Liver (tissue), 9 donors: ENCODE measurements around the gene BRD1. TPM values are rescaled to one million over a fixed set of nuclear protein-coding genes. Genes with fewer than 3 reads are reported as not detected.

Experiments
- DNase-seq: peaks from one replicate; pipeline ENCODE4 v3.0.0-alpha.2; 2017; ENCODE audit warnings: low spot score
- H3K27ac ChIP-seq, 2 donors: one replicate each; pipeline ENCODE4 v1.7.0; 2013; ENCODE audit warnings: inconsistent platforms in 2 of 2, low read length in 2 of 2, control low read depth in 1 of 2, low read depth in 1 of 2, mild to moderate bottlenecking in 1 of 2
- H3K27me3 ChIP-seq, 4 donors: one replicate each; pipeline versions ENCODE4 v1.6.1 to v1.7.0; 2013; ENCODE audit warnings: low read length in 3 of 4, inconsistent platforms in 1 of 4, mild to moderate bottlenecking in 1 of 4, moderate library complexity in 1 of 4; ENCODE audit not compliant: control insufficient read depth in 4 of 4, insufficient read depth in 4 of 4
- H3K36me3 ChIP-seq, 4 donors: one replicate each; pipeline versions ENCODE4 v1.6.1 to v1.7.0; 2013; ENCODE audit warnings: low read length in 3 of 4, mild to moderate bottlenecking in 3 of 4, low read depth in 1 of 4, moderate library complexity in 1 of 4; ENCODE audit not compliant: control insufficient read depth in 4 of 4, insufficient read depth in 3 of 4
- H3K4me1 ChIP-seq, 4 donors: one replicate each; pipeline versions ENCODE4 v1.6.1 to v1.7.0; 2013; ENCODE audit warnings: low read length in 3 of 4, mild to moderate bottlenecking in 3 of 4, moderate library complexity in 1 of 4; ENCODE audit not compliant: control insufficient read depth in 4 of 4, insufficient read depth in 4 of 4
- H3K4me3 ChIP-seq, 3 donors: one replicate each; pipeline versions ENCODE4 v1.6.1 to v1.7.0; 2013; ENCODE audit warnings: low read length in 3 of 3, control low read depth in 1 of 3, low read depth in 1 of 3, mild to moderate bottlenecking in 1 of 3
- H3K9ac ChIP-seq, 2 donors: one replicate each; pipeline ENCODE4 v1.7.0; 2013; ENCODE audit warnings: low read length in 2 of 2, mild to moderate bottlenecking in 2 of 2, moderate library complexity in 2 of 2, control low read depth in 1 of 2, low read depth in 1 of 2
- H3K9me3 ChIP-seq, 4 donors: one replicate each; pipeline versions ENCODE4 v1.6.1 to v1.7.0; 2013; ENCODE audit warnings: low read length in 3 of 4; ENCODE audit not compliant: control insufficient read depth in 4 of 4
- FOXA1 ChIP-seq: IDR thresholded peaks from 2 replicates; pipeline ENCODE4 v1.6.1; 2016; ENCODE audit warnings: antibody characterized with exemption
- FOXA2 ChIP-seq: IDR thresholded peaks from 2 replicates; pipeline ENCODE4 v1.6.1; 2016; ENCODE audit warnings: antibody characterized with exemption
- GABPA ChIP-seq, 2 donors: IDR thresholded peaks in 1 of 2; conservative IDR thresholded peaks in 1 of 2; 2 replicates each; pipeline ENCODE4 v1.6.1; 2016; ENCODE audit warnings: antibody characterized with exemption in 2 of 2, mild to moderate bottlenecking in 1 of 2, moderate library complexity in 1 of 2
- JUND ChIP-seq, 2 donors: IDR thresholded peaks; 2 replicates each; pipeline ENCODE4 v1.6.1; 2016; ENCODE audit warnings: antibody characterized with exemption in 2 of 2
- MAX ChIP-seq: IDR thresholded peaks from 2 replicates; pipeline ENCODE4 v1.6.1; 2016; ENCODE audit warnings: antibody characterized with exemption
- RAD21 ChIP-seq, 2 donors: IDR thresholded peaks; 2 replicates each; pipeline ENCODE4 v1.6.1; 2016; ENCODE audit warnings: antibody characterized with exemption in 2 of 2, mild to moderate bottlenecking in 2 of 2
- REST ChIP-seq: IDR thresholded peaks from 2 replicates; pipeline ENCODE4 v1.6.1; 2016; ENCODE audit warnings: antibody characterized with exemption, mild to moderate bottlenecking
- RXRA ChIP-seq, 2 donors: IDR thresholded peaks; 2 replicates each; pipeline ENCODE4 v1.6.1; 2017 to 2018; ENCODE audit warnings: antibody characterized with exemption in 2 of 2, mild to moderate bottlenecking in 1 of 2
- SP1 ChIP-seq: IDR thresholded peaks from 2 replicates; pipeline ENCODE4 v1.6.1; 2018; ENCODE audit warnings: antibody characterized with exemption, mild to moderate bottlenecking
- TAF1 ChIP-seq: conservative IDR thresholded peaks from 2 replicates; pipeline ENCODE4 v1.6.1; 2016; ENCODE audit warnings: antibody characterized with exemption, mild to moderate bottlenecking
- WGBS: extraction: QIAGEN DNeasy Blood & Tissue Kit; methylation state at CpG from one replicate; pipeline ENCODE4 v1.1.7; 2013; 5-methylcytosine and 5-hydroxymethylcytosine counted together
- polyA plus RNA-seq, 2 donors: library from polyadenylated mRNA; stranded (reverse) in 1 of 2; unstranded in 1 of 2; fragments of 200-250 nt in 1 of 2; fragments of >200 nt in 1 of 2; fragmentation: Nextera tagmentation in 1 of 2; extraction: Ambion mirVana in 1 of 2; gene quantifications; one replicate each; pipeline versions ENCODE4 v1.2.1 to v1.2.3, GENCODE V29; 2013 to 2015
- total RNA-seq, 2 donors: library from RNA; depleted of rRNA; stranded (reverse); fragments of >200 nt; gene quantifications; one replicate each; pipeline ENCODE4 v1.2.3, GENCODE V29; 2014
- TF ChIP-seq, protein P1 (sequence below): IDR thresholded peaks from 2 replicates; pipeline ENCODE4 v1.6.1; 2016; ENCODE audit warnings: antibody characterized with exemption
- donor health status: healthy.
- donor health status: healthy.
- donor health status: healthy.
- donor health status: healthy.
- donor health status: healthy.

BRD1 gene
- total and polyA plus RNA-seq, 4 donors = 3.3 to 20.7 (median 11.6) TPM

- Histone ChIP-seq H3K4me1 (peaks cover 0 to 27% (median 11%) of the 10 kb centered on the region in 4 donors), H3K9ac (no peak overlapping the region), H3K36me3 (no peaks in the 10 kb centered on the region), H3K9me3 (no peaks in the 10 kb centered on the region), H3K27ac (no peak overlapping the region), H3K27me3 (no peaks in the 10 kb centered on the region), H3K4me3 (peak overlapping the region in 2 of 3 donors; percentile 30 to 63)
- no peak for DNase-seq
- TF ChIP-seq GABPA (IDR thresholded peaks at IDR 0.05 in 1 of 2, conservative IDR thresholded peaks at IDR 0.05 in 1 of 2) (no peak), RAD21 (IDR thresholded peaks at IDR 0.05) (no peak), TAF1 (no peak), REST (no peak), FOXA1 (no peak), FOXA2 (no peak), JUND (IDR thresholded peaks at IDR 0.05) (no peak), MAX (no peak)
- WGBS = 1% methylated on average over 51 of the region's 51 CpGs
Measured at GRCh38 chr22:49848690-49849160, 21.1 kb upstream of the BRD1 start.

GRCh38 chr22:49847751-49848689 is 20.3 kb upstream of the BRD1 start:
- Histone ChIP-seq H3K27ac (no peak overlapping the region), H3K9ac (no peak overlapping the region), H3K36me3 (no peaks in the 10 kb centered on the region), H3K4me1 (peaks cover 0 to 25% (median 11%) of the 10 kb centered on the region in 4 donors), H3K27me3 (no peaks in the 10 kb centered on the region), H3K4me3 (peak overlapping the region in 2 of 3 donors; percentile 30 to 63), H3K9me3 (no peaks in the 10 kb centered on the region)
- TF ChIP-seq MAX (no peak), FOXA1 (no peak), RAD21 (IDR thresholded peaks at IDR 0.05) (no peak), SP1 (no peak), RXRA (IDR thresholded peaks at IDR 0.05) (no peak), FOXA2 (no peak)
- TF ChIP-seq, protein P1, sequence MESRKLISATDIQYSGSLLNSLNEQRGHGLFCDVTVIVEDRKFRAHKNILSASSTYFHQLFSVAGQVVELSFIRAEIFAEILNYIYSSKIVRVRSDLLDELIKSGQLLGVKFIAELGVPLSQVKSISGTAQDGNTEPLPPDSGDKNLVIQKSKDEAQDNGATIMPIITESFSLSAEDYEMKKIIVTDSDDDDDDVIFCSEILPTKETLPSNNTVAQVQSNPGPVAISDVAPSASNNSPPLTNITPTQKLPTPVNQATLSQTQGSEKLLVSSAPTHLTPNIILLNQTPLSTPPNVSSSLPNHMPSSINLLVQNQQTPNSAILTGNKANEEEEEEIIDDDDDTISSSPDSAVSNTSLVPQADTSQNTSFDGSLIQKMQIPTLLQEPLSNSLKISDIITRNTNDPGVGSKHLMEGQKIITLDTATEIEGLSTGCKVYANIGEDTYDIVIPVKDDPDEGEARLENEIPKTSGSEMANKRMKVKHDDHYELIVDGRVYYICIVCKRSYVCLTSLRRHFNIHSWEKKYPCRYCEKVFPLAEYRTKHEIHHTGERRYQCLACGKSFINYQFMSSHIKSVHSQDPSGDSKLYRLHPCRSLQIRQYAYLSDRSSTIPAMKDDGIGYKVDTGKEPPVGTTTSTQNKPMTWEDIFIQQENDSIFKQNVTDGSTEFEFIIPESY = no peak
- 21% methylated on average over 64 of the region's 64 CpGs for WGBS
- no peak for DNase-seq
